HG03558 (cell line): Measurements from ENCODE around the gene HYAL1.
A peak's percentile ranks its signal among the peaks of the same experiment; 100 is the strongest.
"Not testable (repeated sequence)": the region's sequence is repeated elsewhere in the genome, so short reads cannot be mapped to it uniquely, and the experiment has no call there.

Experiments used
- ATAC-seq: cut with Tn5 transposase; IDR thresholded peaks from one replicate; pipeline ENCODE4 v1.9.1; 2021; ENCODE audit warnings: moderate number of reproducible peaks; ENCODE audit not compliant: unreplicated experiment; ENCODE audit errors: extremely low read depth

The HYAL1 gene

DNA sequence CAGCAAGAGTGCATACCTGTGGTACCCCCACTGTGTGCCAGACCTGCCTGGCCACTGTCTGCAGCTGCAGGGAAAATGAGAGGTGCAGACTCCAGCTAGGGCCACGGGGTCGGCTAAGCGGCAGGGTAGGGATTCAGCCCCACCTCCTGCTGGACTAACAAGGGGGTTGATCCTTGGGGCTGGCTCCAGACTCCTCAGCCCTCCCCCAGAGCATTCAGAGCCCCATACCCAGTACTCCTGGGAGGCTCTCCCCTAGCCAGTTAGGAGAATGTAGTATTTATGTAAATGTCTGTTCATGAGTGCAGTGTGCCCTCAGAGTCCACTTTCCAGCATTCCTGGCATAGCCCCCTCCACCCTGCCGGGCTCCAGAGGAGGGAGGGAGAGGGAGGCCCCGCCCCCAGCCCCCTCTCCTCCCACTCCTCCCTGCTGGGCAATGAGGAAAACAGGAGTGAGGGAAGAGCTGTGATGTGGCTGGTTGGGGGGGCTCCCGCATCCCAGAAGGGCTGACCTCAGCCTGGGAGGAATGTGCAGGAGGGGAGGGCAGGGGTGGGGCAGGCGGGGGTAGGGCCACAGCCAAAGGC, 38.9 kb downstream of the HYAL1 start:
- no peak for ATAC-seq

DNA sequence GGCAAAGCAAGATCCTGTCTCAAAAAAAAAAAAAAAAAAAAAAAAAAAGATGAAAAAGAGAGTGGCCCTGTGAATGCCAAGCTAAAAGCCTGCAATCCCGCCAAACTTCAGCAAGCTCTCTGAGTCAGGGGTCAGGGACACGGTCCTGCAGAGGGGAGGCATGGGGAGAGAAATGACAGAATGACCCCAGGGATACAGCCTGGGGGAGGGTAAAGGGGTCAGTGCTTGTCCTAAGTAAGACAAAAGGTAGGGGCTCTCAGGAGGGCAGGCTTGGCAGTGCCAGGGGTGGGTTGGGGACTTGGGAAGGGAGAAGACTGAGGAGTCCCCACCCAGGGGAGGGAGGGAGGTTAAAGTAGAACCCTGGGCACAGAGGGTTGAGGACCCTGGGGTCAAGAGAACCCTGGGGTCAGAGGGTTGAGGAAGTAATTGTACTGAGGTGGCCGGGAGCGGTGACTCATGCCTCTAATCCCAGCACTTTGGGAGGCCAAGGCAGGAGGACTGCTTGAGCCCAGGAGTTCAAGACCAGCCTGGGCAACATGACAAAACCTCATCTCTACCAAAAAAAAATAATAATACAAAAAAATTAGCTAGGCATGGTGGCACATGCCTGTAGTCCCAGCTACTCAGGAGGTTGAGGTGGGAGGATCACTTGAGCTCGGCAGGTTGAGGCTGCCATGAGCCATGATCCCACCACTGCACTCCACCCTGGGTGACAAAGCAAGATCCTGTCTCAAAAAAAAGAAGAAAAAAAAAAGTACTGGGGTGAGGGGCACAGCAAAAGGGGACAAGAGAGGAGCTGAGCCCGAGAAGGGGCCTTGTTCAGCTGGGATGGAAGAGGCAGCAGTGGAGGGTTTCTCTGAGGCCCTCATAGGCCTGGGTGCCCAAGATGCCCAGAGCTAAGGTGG, 39.6 kb downstream of the HYAL1 start:
- no peak for ATAC-seq

DNA sequence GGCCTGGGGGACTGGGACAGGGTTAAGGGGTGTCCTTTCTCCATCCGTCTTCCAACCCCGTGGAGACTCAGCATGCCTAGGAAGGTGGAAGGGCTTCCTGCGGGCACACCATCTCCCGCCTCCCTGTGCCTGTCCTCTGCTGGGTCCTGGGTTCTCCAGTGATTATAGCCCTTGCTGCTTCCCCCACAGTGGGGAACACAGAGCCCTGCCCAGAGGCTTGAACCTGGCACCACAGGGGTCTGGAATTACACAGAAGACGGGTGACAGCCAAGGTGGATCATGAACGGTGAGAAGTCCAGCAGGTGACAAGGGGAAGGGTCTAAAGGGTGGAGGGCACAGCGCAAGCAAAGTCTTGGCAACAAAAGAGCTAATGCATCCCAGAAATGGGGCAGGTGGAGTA, 40.6 kb downstream of the HYAL1 start:
- ATAC-seq: no peak

DNA sequence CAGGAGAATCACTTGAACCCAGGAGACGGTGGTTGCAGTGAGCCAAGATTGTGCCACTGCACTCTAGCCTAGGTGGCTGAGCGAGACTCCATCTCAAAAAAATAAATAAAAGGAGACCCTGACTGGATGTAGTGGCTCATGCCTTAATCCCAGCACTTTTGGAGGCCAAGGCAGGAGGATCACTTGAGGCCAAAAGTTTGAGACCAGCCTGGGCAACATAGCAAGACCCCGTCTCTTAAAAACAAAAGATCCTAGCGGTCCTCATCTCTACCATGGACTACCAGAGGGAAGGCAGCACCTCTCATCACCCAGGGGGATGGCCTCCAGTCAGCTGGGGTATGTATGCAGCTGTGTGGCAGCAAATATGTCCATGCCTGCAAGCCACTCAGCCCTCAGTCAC, 41.2 kb downstream of the HYAL1 start:
- not testable (repeated sequence) for ATAC-seq

- ATAC-seq: no peak
Observed at GRCh38 chr3:50261505-50261904, 41.9 kb downstream of the HYAL1 start.

GRCh38 chr3:50260942-50261441, 42.4 kb downstream of the HYAL1 start:
- ATAC-seq: no peak

GRCh38 chr3:50260027-50260941, 43.1 kb downstream of the HYAL1 start:
- peak; percentile 65 for ATAC-seq

GRCh38 chr3:50259432-50260026, 43.8 kb downstream of the HYAL1 start:
- no peak for ATAC-seq

DNA sequence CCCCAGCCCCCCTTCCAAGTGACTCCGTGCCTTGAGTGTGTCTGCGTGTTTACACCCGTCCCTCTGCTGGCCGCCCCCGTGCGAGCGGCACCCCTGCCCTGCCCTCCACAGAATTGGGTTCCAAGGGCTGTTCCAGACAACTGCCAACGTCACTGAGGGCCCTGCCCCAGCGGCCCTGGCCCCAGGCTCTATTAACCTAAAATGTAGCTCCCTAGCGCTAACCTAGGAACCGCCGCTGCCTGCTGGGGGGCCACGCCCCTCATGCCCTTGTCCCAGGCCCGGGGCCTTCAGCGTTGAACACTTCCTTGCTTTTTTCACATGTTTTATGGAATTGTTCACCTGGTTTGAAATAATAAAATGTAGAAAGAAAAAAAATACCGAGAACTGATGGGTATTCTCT, 44.4 kb downstream of the HYAL1 start:
- no peak for ATAC-seq

- no peak for ATAC-seq
Observed at GRCh38 chr3:50258029-50258680, 45.2 kb downstream of the HYAL1 start.

GRCh38 chr3:50256978-50257890, 46.1 kb downstream of the HYAL1 start:
- no peak for ATAC-seq

- no peak for ATAC-seq
Observed at GRCh38 chr3:50255251-50255615, 48.1 kb downstream of the HYAL1 start.

GRCh38 chr3:50254577-50255250, 48.7 kb downstream of the HYAL1 start:
- ATAC-seq: no peak

DNA sequence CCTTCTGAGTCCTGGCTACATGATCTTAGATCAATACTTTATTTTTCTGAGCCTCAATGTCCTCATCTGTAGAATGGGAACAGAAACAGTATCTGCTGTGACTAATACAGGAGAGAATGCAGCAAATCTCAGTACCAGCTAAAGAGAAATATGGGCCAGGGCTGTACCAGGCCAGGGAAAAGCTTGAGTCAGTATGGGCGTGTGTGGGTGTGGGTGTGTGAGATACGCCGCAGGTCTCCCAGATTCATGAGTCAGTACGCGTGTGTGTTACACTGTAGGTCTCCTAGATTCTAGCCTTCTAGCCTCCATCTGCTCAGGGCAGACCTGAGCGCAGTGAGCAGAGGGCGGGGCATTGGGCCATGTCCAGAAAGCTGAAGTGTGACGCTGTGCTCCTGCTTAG, 52.2 kb downstream of the HYAL1 start:
- ATAC-seq: no peak

GRCh38 chr3:50250514-50250913, 52.9 kb downstream of the HYAL1 start:
- ATAC-seq: no peak
